Naive thymus-derived CD4-positive, alpha-beta T cell (primary cell): ENCODE data around the gene ZNF197. TPM values are rescaled to one million over a fixed set of nuclear protein-coding genes. Genes with fewer than 3 reads are reported as not detected.

ENCODE experiments used
- ATAC-seq: fragments of 150-1000 bp; cut with Tn5 transposase; 2 replicates; pipeline ENCODE4 v1.10.0; 2021; ENCODE audit warnings: mild to moderate bottlenecking, moderate library complexity
- CTCF ChIA-PET: fragments of 350-600 bp; sonication (Branson Sonifier 250); formaldehyde crosslinking; loops from one replicate; lab custom pipeline; 2021; ENCODE audit warnings: antibody characterized with exemption; lab: Charles Lee
- POLR2A ChIA-PET: fragments of 350-600 bp; sonication (Branson Sonifier 250); formaldehyde crosslinking; loops from one replicate; lab custom pipeline; 2021; ENCODE audit warnings: antibody characterized with exemption, inconsistent platforms; lab: Charles Lee
- DNase-seq, 9 donors: peaks; one replicate each; pipeline versions ENCODE4 v3.0.0 to v3.0.0-alpha.2; 2020 to 2022; ENCODE audit warnings: mixed read lengths in 1 of 9
- H3K27ac ChIP-seq: one replicate; pipeline ENCODE4 v1.7.0; 2013; ENCODE audit warnings: mild to moderate bottlenecking, low read depth, low read length, moderate library complexity
- H3K27me3 ChIP-seq, 2 donors: one replicate each; pipeline ENCODE4 v1.7.0; 2013; ENCODE audit warnings: low read length in 2 of 2, mild to moderate bottlenecking in 2 of 2, moderate library complexity in 2 of 2; ENCODE audit not compliant: control insufficient read depth in 2 of 2, insufficient read depth in 2 of 2
- H3K36me3 ChIP-seq, 3 experiments: 1 replicate in 2 of 3; 2 replicates in 1 of 3; pipeline ENCODE4 v1.7.0; 2013; ENCODE audit warnings: low read length in 3 of 3, mild to moderate bottlenecking in 3 of 3, moderate library complexity in 1 of 3; ENCODE audit not compliant: insufficient read depth in 3 of 3, control insufficient read depth in 2 of 3
- H3K4me1 ChIP-seq, 2 donors: one replicate each; pipeline ENCODE4 v1.7.0; 2013; ENCODE audit warnings: low read length in 2 of 2, mild to moderate bottlenecking in 2 of 2, moderate library complexity in 1 of 2; ENCODE audit not compliant: control insufficient read depth in 2 of 2, insufficient read depth in 2 of 2
- H3K4me3 ChIP-seq: 2 replicates; pipeline ENCODE4 v1.7.0; 2013; ENCODE audit warnings: mild to moderate bottlenecking, low read length
- H3K9me3 ChIP-seq, 3 experiments: 1 replicate in 2 of 3; 2 replicates in 1 of 3; pipeline ENCODE4 v1.7.0; 2013; ENCODE audit warnings: low read length in 3 of 3; ENCODE audit not compliant: control insufficient read depth in 2 of 3
- H3K27ac Mint-ChIP-seq, 9 donors: one replicate each; pipeline ENCODE4 v1.8.0; 2020 to 2022; ENCODE audit warnings: mixed read lengths in 9 of 9, mild to moderate bottlenecking in 8 of 9, moderate library complexity in 5 of 9, inconsistent platforms in 2 of 9
- H3K27me3 Mint-ChIP-seq, 5 donors: one replicate each; pipeline ENCODE4 v1.8.0; 2021 to 2022; ENCODE audit warnings: mixed read lengths in 5 of 5, mild to moderate bottlenecking in 1 of 5
- H3K36me3 Mint-ChIP-seq, 5 donors: one replicate each; pipeline ENCODE4 v1.8.0; 2020 to 2022; ENCODE audit warnings: mixed read lengths in 5 of 5, mild to moderate bottlenecking in 3 of 5, inconsistent platforms in 1 of 5
- H3K4me1 Mint-ChIP-seq, 7 donors: one replicate each; pipeline ENCODE4 v1.8.0; 2020 to 2022; ENCODE audit warnings: mixed read lengths in 7 of 7, mild to moderate bottlenecking in 3 of 7, inconsistent platforms in 1 of 7
- H3K4me3 Mint-ChIP-seq, 10 donors: one replicate each; pipeline ENCODE4 v1.8.0; 2020 to 2022; ENCODE audit warnings: mild to moderate bottlenecking in 10 of 10, mixed read lengths in 10 of 10, moderate library complexity in 6 of 10, inconsistent platforms in 2 of 10
- H3K9me3 Mint-ChIP-seq, 11 donors: one replicate each; pipeline ENCODE4 v1.8.0; 2020 to 2022; ENCODE audit warnings: mixed read lengths in 11 of 11, mild to moderate bottlenecking in 4 of 11, inconsistent platforms in 1 of 11, moderate library complexity in 1 of 11
- intact Hi-C, 2 donors: fragments of 100-400 bp; cut with micrococcal nuclease; formaldehyde crosslinking; loops; one replicate each; pipeline ENCODE4 v1.15.1; 2023
- polyA plus RNA-seq, 2 donors: library from polyadenylated mRNA; unstranded; fragments of 300-500 nt; fragmentation: Illumina TruSeq; gene quantifications; one replicate each; pipeline ENCODE4 v1.2.3, GENCODE V29; 2021
- total RNA-seq, 6 experiments: library from RNA in 5 of 6; stranded (reverse) in 5 of 6; gene quantifications; 1 replicate in 5 of 6; 2 replicates in 1 of 6; pipeline ENCODE4 v1.2.3 and lab custom pipeline; 2021 to 2026

Gene ZNF197
- total and polyA plus RNA-seq, 7 experiments from 2014 or later: 5.2 to 15.6 (median 7.0) TPM

DNA sequence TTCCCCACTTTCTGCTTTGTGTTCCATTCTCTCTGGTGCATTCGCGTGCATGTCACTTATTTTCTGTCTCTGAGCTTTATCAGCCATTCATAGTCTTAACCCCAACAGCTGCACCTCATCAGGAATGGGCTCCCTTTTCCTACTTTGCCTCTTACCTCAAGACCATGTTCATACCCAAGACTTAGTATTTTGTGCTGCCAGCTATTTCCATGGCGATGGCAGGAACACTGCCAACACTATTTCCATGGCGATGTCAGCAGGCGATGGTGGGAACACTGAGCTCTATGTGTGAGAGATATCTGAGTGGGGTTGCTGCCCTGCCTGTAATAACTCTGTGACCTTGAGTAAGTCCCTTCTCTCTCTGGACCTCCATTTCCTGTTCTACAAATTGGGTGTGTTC, 29.2 kb downstream of the ZNF197 start:
- no peak overlapping the region for H3K27ac ChIP-seq
- H3K9me3 ChIP-seq: peaks cover 0 to 18% (median 5%) of the 10 kb centered on the region in 3 experiments
- H3K4me3 ChIP-seq: no peak overlapping the region
- Mint-ChIP-seq H3K36me3 (peaks cover 54 to 78% (median 67%) of the 10 kb centered on the region in 5 donors), H3K27ac (no peak overlapping the region), H3K27me3 (peaks cover 0 to 9% (median 0%) of the 10 kb centered on the region in 5 donors), H3K4me1 (peaks cover 0 to 4% (median 3%) of the 10 kb centered on the region in 7 donors), H3K9me3 (peaks cover 23 to 80% (median 44%) of the 10 kb centered on the region in 11 donors), H3K4me3 (no peak overlapping the region)
- H3K36me3 ChIP-seq: peaks cover 0 to 12% (median 0%) of the 10 kb centered on the region in 3 experiments
- DNase-seq: no peak
- ATAC-seq: no peak
- intact Hi-C loops: no loop called here
- CTCF ChIA-PET: no interaction called here
- H3K4me1 ChIP-seq: no peaks in the 10 kb centered on the region
- POLR2A ChIA-PET: interaction anchor here (1.2 kb wide), 1 partner anchor 27 kb away, joined by 4 read pairs; no protein-coding TSS in a partner anchor
- H3K27me3 ChIP-seq: no peaks in the 10 kb centered on the region

DNA sequence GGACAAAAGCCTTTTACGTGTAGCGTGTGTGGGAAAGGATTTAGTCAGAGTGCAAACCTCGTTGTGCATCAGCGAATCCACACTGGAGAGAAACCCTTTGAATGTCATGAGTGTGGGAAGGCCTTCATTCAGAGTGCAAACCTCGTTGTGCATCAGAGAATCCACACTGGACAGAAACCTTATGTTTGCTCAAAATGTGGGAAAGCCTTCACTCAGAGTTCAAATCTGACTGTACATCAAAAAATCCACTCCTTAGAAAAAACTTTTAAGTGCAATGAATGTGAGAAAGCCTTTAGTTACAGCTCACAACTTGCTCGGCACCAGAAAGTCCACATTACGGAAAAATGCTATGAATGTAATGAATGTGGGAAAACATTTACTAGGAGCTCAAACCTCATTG, 34.2 kb downstream of the ZNF197 start:
- DNase-seq (no peak), ATAC-seq (no peak)
- no peak overlapping the region for H3K4me3 Mint-ChIP-seq
- peaks cover 0 to 3% (median 0%) of the 10 kb centered on the region in 7 donors for H3K4me1 Mint-ChIP-seq
- H3K4me3 ChIP-seq: no peak overlapping the region
- H3K9me3 Mint-ChIP-seq: peaks cover 16 to 86% (median 55%) of the 10 kb centered on the region in 11 donors
- H3K36me3 Mint-ChIP-seq: peaks cover 40 to 78% (median 64%) of the 10 kb centered on the region in 5 donors
- intact Hi-C loops: no loop called here
- no peaks in the 10 kb centered on the region for H3K27me3 Mint-ChIP-seq
- no peak overlapping the region for H3K27ac Mint-ChIP-seq
- ChIA-PET POLR2A (no interaction called here), CTCF (no interaction called here)
- no peak overlapping the region for H3K27ac ChIP-seq
- H3K36me3 ChIP-seq: peaks cover 0 to 12% (median 0%) of the 10 kb centered on the region in 3 experiments
- H3K9me3 ChIP-seq: peaks cover 0 to 42% (median 11%) of the 10 kb centered on the region in 3 experiments
- H3K27me3 ChIP-seq: no peaks in the 10 kb centered on the region
- no peaks in the 10 kb centered on the region for H3K4me1 ChIP-seq

- Mint-ChIP-seq H3K4me1 (peaks cover 0 to 1% (median 0%) of the 10 kb centered on the region in 7 donors), H3K9me3 (peaks cover 13 to 86% (median 55%) of the 10 kb centered on the region in 11 donors), H3K36me3 (peaks cover 39 to 78% (median 63%) of the 10 kb centered on the region in 5 donors), H3K27me3 (no peaks in the 10 kb centered on the region), H3K4me3 (no peak overlapping the region), H3K27ac (no peak overlapping the region)
- ChIA-PET POLR2A (no interaction called here), CTCF (no interaction called here)
- peaks cover 0 to 12% (median 0%) of the 10 kb centered on the region in 3 experiments for H3K36me3 ChIP-seq
- DNase-seq: no peak
- no peak overlapping the region for H3K4me3 ChIP-seq
- intact Hi-C loops: no loop called here
- ATAC-seq: no peak
- H3K27me3 ChIP-seq: no peaks in the 10 kb centered on the region
- no peak overlapping the region for H3K27ac ChIP-seq
- H3K9me3 ChIP-seq: peaks cover 0 to 46% (median 11%) of the 10 kb centered on the region in 3 experiments
- H3K4me1 ChIP-seq: no peaks in the 10 kb centered on the region
Observed at GRCh38 chr3:44659434-44659833, 34.6 kb downstream of the ZNF197 start.

DNA sequence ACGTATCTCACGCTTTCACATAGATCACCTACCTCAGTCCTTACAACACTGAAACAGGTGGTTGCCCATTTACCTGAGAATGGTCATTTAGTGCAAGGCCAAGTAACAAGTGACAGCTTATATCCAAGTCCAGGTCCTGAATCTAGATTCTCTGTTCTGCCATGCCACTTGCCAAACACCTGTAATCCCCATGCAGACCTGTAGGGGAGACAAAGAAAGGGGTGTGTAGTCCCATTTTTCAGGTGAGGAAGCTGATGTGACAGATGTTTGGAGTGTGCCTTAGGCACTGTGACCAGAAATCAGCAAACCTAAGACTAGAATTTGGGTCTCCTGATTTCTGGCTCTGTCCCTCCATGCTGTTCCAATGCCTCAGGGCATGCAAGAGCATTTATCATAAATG, 36.4 kb downstream of the ZNF197 start:
- ATAC-seq (no peak), DNase-seq (no peak)
- Mint-ChIP-seq H3K9me3 (peaks cover 19 to 96% (median 58%) of the 10 kb centered on the region in 11 donors), H3K4me1 (no peaks in the 10 kb centered on the region), H3K27me3 (peaks cover 0 to 6% (median 0%) of the 10 kb centered on the region in 5 donors), H3K27ac (no peak overlapping the region), H3K36me3 (peaks cover 40 to 82% (median 54%) of the 10 kb centered on the region in 5 donors), H3K4me3 (no peak overlapping the region)
- Histone ChIP-seq H3K9me3 (peaks cover 0 to 43% (median 11%) of the 10 kb centered on the region in 3 experiments), H3K36me3 (peaks cover 0 to 12% (median 0%) of the 10 kb centered on the region in 3 experiments), H3K27ac (no peak overlapping the region), H3K27me3 (no peaks in the 10 kb centered on the region), H3K4me3 (no peak overlapping the region), H3K4me1 (no peaks in the 10 kb centered on the region)
- ChIA-PET CTCF (no interaction called here), POLR2A (no interaction called here)
- intact Hi-C loops: no loop called here

- H3K27ac Mint-ChIP-seq: no peak overlapping the region
- intact Hi-C loops: no loop called here
- no peak overlapping the region for H3K4me3 ChIP-seq
- no peaks in the 10 kb centered on the region for H3K36me3 ChIP-seq
- ATAC-seq (no peak), DNase-seq (no peak)
- H3K36me3 Mint-ChIP-seq: peaks cover 8 to 50% (median 27%) of the 10 kb centered on the region in 5 donors
- no peak overlapping the region for H3K27ac ChIP-seq
- H3K27me3 Mint-ChIP-seq: peaks cover 0 to 18% (median 0%) of the 10 kb centered on the region in 5 donors
- ChIA-PET POLR2A (no interaction called here), CTCF (interaction anchor here (0.8 kb wide), 1 partner anchor 132 kb away, joined by 3 read pairs; no protein-coding TSS in a partner anchor)
- no peaks in the 10 kb centered on the region for H3K27me3 ChIP-seq
- no peak overlapping the region for H3K4me3 Mint-ChIP-seq
- peaks cover 9 to 90% (median 43%) of the 10 kb centered on the region in 11 donors for H3K9me3 Mint-ChIP-seq
- H3K4me1 Mint-ChIP-seq: no peaks in the 10 kb centered on the region
- peaks cover 0 to 25% (median 0%) of the 10 kb centered on the region in 3 experiments for H3K9me3 ChIP-seq
- H3K4me1 ChIP-seq: no peaks in the 10 kb centered on the region
Observed at GRCh38 chr3:44665173-44665572, 40.3 kb downstream of the ZNF197 start.

DNA sequence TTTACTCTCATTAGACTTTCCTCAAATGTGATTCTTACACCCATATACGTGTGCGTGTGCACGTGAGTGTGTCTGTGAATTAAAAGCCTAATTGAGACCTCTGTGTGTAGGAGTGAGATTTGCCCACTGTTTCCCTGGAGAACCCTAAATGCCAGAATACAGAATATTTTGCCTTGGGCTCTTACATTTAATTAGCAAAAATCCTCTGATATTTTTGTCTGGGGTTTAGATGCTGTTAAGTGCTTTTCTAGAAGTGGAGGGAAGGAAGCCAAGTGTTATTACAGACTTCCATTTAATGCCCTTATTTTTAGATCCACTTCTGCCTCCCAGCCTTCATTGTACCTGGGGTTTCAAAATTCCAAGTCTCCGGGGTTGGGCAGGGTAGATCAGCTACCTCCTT, 41.5 kb downstream of the ZNF197 start:
- H3K27me3 ChIP-seq: no peaks in the 10 kb centered on the region
- Mint-ChIP-seq H3K27ac (no peak overlapping the region), H3K27me3 (peaks cover 0 to 18% (median 0%) of the 10 kb centered on the region in 5 donors), H3K9me3 (peaks cover 7 to 78% (median 39%) of the 10 kb centered on the region in 11 donors), H3K4me3 (no peak overlapping the region), H3K36me3 (peaks cover 3 to 42% (median 22%) of the 10 kb centered on the region in 5 donors), H3K4me1 (no peaks in the 10 kb centered on the region)
- H3K9me3 ChIP-seq: peaks cover 0 to 14% (median 0%) of the 10 kb centered on the region in 3 experiments
- no peaks in the 10 kb centered on the region for H3K4me1 ChIP-seq
- DNase-seq (no peak), ATAC-seq (no peak)
- H3K4me3 ChIP-seq: no peak overlapping the region
- no peak overlapping the region for H3K27ac ChIP-seq
- POLR2A ChIA-PET: no interaction called here
- H3K36me3 ChIP-seq: no peaks in the 10 kb centered on the region
- intact Hi-C loops: no loop called here
- CTCF ChIA-PET: interaction anchor here (0.7 kb wide), 1 partner anchor 17 kb away, joined by 4 read pairs; no protein-coding TSS in a partner anchor

GRCh38 chr3:44669760-44670159, 44.9 kb downstream of the ZNF197 start:
- H3K27me3 Mint-ChIP-seq: peaks cover 0 to 18% (median 0%) of the 10 kb centered on the region in 5 donors
- no peak overlapping the region for H3K27ac Mint-ChIP-seq
- no peak for ATAC-seq
- no peaks in the 10 kb centered on the region for H3K4me1 Mint-ChIP-seq
- no peak overlapping the region for H3K4me3 ChIP-seq
- peaks cover 7 to 76% (median 37%) of the 10 kb centered on the region in 11 donors for H3K9me3 Mint-ChIP-seq
- no peaks in the 10 kb centered on the region for H3K27me3 ChIP-seq
- peaks cover 0 to 32% (median 23%) of the 10 kb centered on the region in 5 donors for H3K36me3 Mint-ChIP-seq
- no peaks in the 10 kb centered on the region for H3K4me1 ChIP-seq
- POLR2A ChIA-PET: no interaction called here
- peaks cover 0 to 12% (median 0%) of the 10 kb centered on the region in 3 experiments for H3K9me3 ChIP-seq
- CTCF ChIA-PET: no interaction called here
- H3K4me3 Mint-ChIP-seq: no peak overlapping the region
- H3K36me3 ChIP-seq: no peaks in the 10 kb centered on the region
- DNase-seq: no peak
- intact Hi-C loops: no loop called here
- H3K27ac ChIP-seq: no peak overlapping the region
